ENCODE measurements around the gene SPRED1.
"Not testable (repeated sequence)": the region's sequence is repeated elsewhere in the genome, so short reads cannot be mapped to it uniquely, and the experiment has no call there.

SPRED1 gene

DNA sequence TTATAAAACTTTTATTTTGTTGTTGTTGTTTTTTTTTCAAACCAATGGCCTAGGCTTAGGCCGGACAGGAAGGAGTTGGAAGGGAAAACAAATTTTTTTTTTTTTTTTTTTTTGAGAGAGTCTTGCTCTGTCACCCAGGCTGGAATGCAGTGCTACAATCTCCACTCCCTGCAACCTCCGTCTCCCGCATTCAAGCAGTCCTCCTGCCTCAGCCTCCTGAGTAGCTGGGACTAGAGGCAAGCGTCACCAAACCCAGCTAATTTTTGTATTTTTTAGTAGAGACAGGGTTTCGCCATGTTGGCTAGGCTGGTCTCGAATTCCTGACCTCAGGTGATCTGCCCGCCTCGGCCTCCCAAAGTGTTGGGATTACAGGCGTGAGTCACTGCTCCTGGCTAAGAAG, 15.6 kb upstream of the SPRED1 start:
- DNase-seq, result not testable (repeated sequence)

DNA sequence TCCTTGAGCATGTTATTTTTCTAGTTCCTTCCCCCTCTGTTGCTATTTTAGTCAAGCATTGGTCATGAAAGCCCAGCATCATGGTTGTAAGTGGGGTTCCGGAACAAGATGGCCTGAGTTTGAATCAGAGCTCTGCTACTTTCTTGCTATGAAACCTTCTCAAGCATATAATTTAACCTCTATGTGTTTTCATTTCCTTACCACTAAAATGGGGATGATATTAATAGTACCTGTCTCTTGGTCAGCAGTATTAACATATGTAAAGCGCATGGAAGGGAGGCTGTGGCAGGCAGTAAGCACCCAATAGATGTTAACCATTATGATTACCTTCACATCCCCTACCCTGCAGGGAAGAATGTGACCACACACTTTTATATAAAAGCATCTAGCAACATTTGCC, 14.3 kb upstream of the SPRED1 start:
- no peak for DNase-seq

GRCh38 chr15:38242055-38242454, 10.6 kb upstream of the SPRED1 start:
- no peak for DNase-seq

GRCh38 chr15:38243278-38244055, 9.2 kb upstream of the SPRED1 start:
- no peak for DNase-seq

DNA sequence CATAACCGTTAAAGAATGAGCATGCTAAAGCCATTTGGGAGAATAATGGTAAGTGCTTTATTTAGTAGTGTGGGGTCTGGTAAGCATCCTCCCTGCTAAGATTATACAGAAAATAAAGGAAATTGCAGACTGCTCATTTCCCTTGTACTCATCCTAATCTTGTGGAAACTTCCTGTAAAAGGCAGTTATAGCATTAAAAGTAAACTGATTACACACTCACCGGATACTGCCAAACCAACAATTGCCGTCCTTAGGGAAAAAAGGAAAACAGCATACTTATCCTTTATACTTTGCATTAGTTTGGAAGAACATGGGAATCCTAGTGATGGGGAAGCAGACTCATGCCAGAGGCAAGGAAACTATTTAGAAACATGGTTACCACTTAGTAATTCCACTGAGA, 5.3 kb upstream of the SPRED1 start:
- DNase-seq, result no peak

DNA sequence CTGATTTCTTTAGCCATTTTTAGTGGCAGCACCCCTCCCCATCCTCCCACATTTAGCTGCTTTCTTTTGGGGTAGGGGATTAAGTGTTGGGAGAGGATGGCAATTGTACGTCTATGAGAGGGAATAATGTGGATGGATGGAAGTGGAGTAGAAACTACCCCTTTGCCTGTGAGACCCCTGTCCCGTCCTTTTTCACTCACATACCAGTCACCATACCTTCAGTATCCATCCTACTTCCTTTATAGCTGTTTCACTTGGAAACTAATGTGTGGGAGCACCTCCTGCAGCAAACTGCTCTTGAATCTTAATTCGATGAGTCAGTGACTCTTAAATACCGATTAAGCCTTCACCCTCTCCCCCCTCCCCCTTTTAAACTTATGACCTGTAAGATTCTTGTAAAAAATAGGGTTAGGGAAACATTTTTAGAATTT, 730 bp downstream of the SPRED1 start:
- DNase-seq, result no peak

- peak; percentile 77 for DNase-seq
These were observed 1.6 kb downstream of the SPRED1 start for GRCh38 chr15:38254051-38254883.

GRCh38 chr15:38255690-38256089, 3.1 kb downstream of the SPRED1 start:
- no peak for DNase-seq

DNA sequence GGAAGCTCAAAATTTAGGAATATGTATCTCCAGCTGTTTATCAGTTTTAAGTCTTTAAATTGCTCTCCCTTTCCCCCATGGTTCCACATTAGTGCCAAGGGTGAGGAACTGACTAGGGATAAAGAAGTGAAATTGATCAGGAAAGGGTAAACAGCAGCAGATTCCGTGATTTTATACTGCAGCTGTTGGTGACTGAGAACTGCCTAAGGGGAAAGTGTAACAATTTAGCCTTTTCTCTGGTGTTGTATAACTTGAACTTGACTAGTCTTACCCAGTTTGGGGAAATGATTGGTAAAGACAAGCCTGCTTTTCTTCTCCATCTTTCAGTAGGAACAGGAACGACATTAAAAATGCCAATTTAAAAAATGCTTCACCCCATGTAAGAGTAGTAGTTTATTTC, 5.0 kb downstream of the SPRED1 start:
- no peak for DNase-seq

- DNase-seq, result no peak
These were observed 6.5 kb downstream of the SPRED1 start for GRCh38 chr15:38259134-38259533.

DNA sequence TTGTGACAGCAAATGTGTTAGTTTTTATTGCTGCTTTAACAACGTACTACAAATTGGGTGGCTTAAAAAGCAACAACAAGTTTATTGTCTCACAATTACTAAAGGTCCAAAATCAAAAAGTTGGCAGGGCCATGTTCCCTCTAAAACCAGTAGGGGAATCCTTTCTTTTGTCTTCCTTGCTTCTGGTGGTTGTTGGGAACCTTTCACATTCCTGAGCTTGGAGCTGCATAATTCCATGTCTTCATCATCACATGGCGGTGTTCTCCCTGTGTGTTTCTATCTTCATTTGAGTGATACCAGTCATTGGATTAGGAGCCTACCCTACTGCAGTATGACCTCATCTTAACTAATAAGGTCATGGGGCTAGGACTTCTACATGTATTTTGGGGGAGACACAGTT, 7.4 kb downstream of the SPRED1 start:
- no peak for DNase-seq

DNA sequence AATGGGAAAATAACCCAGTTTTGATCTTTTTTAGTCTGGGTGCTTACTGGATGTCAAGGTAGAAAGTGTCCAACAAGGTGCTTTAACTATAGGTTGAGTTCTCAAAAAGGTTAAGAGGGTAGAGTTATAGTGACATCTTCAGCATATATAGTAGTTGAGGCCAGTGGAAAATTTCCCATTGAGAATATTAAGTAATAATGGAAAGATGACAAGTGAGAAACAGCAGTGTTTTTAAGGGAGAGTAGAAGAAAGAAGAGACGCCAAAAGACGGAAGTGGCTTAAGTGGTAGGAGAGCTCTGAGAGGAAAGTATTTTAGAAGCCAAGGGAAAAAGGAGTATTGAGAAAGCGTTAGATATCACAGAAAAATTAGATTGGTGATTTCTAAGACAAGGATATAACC, 10.6 kb downstream of the SPRED1 start:
- no peak for DNase-seq

GRCh38 chr15:38263996-38264395, 11.4 kb downstream of the SPRED1 start:
- DNase-seq, result no peak

DNA sequence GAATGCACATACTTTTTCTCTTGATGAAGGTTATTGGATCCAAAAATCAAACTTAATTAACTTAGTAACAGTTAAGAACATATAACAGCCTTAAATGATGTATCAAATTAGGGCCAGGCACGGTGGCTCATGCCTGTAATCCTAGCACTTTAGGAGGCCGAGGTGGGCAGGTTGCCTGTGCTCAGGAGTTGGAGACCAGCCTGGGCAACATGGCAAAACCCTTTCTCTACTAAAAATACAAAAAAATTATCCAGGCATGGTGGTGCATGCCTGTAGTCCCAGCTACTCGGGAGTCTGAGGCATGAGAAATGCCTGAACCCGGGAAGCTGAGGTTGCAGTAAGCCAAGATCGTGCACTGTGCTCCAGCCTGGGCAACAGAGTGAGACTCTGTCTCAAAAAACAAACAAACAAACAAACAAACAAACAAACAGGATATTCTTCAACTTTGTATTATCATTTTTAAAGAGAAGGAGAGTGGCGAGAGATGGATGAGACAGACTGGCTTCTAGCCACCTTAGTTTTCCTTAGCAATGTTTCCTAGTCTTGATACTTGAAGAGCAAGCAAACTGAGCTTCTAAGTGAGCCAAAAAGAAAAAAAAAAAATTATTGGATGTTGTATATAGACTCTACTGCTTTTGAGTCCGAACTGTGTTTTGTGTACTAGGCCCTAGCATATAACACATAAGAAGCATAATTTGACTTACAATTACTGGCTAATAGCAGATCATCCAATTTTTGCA, 13.8 kb downstream of the SPRED1 start:
- DNase-seq, result no peak

GRCh38 chr15:38267421-38268022, 14.9 kb downstream of the SPRED1 start:
- no peak for DNase-seq

DNA sequence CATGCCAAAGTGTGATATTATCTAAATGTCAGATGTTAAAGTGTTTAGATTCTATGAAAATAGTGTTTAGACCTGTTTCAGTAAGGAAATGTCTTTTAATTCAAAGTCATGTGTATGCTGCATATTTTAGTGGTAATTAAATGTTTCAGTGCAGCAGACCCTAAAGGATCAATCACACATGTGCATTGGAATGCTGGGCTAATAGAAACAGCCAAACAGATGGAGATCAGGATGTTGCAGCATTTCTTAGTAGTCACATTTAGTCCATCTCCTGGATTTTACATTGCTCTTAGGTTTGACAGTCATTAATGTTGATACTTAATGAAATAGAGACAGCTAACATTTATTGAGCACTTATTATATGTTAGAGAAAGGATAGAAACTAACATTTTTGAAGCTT, 18.5 kb downstream of the SPRED1 start:
- no peak for DNase-seq

DNA sequence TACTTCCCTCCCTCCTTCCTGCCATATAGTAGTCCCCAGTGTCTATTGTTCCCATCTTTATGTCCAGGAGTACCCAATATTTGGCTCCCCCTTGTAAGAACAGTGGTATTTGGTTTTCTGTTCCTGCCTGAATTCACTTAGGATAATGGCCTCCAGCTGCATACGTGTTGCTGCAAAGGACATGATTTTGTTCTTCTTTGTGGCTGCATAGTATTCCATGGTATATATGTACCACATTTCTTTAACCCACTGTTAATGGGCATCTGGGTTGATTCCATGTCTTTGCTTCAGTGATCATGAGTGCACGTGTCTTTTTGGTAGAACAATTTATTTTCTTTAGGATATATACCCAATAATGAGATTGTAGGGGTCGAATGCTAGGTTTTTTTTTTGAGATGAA, 19.3 kb downstream of the SPRED1 start:
- no peak for DNase-seq

DNA sequence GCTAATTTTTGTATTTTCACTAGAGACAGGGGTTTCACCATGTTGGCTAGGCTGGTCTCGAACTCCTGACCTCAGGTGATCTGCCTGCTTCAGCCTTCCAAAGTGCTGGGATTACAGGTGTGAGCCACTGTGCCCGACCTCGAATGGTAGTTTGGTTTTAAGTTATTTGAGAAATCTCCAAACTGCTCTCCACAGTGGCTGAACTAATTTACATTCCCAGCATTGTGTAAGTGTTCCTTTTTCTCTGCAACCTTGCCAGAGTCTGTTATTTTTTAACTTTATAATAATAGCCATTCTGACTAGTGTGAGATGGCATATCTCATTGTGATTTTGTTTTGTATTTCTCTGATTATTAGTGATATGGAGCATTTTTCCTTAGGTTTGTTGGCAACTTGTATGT, 19.8 kb downstream of the SPRED1 start:
- not testable (repeated sequence) for DNase-seq

DNA sequence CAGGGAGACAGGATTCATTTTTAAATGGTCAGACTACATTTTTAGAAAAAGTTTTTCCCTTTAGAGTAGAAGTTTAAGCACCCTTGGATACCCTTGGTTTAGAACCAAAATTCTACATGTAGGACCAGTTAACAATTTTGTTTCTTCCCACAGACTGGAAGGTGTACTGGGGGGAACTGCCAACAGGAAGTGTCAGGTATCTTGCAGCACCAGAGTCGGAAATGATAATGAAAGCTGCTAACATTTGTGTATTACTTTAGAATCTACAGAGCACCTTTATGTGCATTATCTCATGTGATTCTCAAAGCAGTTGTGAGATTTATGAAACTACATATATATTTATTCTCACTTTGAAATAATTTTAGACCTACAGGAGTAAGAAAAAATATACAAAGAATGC, 21.5 kb downstream of the SPRED1 start:
- DNase-seq, result no peak

DNA sequence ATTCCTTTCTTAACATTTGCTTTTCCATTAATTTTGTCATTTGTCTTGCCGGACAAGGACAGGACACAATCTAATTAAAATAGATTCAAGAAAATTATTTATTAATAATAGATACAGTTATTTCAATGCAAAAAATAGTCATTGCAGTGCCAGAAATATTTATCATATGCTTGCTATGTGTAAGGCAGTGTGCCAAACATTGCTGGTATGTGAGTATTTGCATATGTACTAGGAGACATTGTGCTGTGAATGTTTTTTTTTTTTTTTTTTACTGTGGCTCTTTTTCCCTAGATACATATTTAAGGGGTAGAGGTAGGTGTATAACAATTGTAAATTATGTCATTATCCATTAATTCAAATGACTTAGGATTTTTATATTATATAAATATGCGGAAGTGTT, 23.3 kb downstream of the SPRED1 start:
- DNase-seq, result no peak

DNA sequence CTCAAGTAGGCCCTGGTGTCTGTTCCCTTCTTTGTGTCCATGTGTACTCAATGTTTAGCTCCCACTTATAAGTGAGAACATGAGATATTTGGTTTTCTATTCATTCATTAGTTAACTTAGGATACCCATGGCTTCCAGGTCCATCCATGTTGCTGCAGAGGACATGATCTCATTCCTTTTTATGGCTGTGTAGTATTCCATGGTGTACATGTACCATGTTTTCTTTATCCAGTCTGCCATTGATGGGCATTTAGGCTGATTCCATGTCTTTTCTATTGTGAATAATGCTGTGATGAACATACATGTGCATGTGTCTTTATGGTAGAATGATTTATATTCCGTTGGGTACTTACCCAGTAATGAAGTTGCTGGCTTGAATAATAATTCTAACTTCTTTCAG, 24.6 kb downstream of the SPRED1 start:
- not testable (repeated sequence) for DNase-seq

- no peak for DNase-seq
These were observed 28.4 kb downstream of the SPRED1 start for GRCh38 chr15:38281031-38281430.

- DNase-seq, result no peak
These were observed 30.4 kb downstream of the SPRED1 start for GRCh38 chr15:38283010-38283409.
